Hindlimb muscle (tissue), 1 donor: ENCODE results near the gene REM2. TPM values are rescaled to one million over a fixed set of nuclear protein-coding genes. Genes with fewer than 3 reads are reported as not detected.

Source experiments
- DNase-seq: peaks from one replicate; pipeline ENCODE4 v3.0.0-alpha.2; 2013
- polyA plus RNA-seq: library from polyadenylated mRNA; unstranded; fragments of 120-200 nt; gene quantifications from one replicate; pipeline ENCODE4 v1.2.1, GENCODE V29; 2013; ENCODE audit not compliant: insufficient read length

Gene REM2
- polyA plus RNA-seq, 1 donor = 0.23 TPM

GRCh38 chr14:22932146-22932545, 49.1 kb downstream of the REM2 start:
- no peak for DNase-seq

GRCh38 chr14:22935156-22935555, 52.1 kb downstream of the REM2 start:
- DNase-seq = no peak

Other genes starting within 250 kb of the REM2 start
- 0.15 TPM for gene OR6J1, start 238.9 kb upstream of the REM2 start, polyA plus RNA-seq
- 208 TPM for gene OXA1L, start 116.5 kb upstream of the REM2 start, polyA plus RNA-seq
- 32.7 TPM for gene SLC7A7, start 67.8 kb upstream of the REM2 start, polyA plus RNA-seq
- gene MRPL52, start 53.3 kb upstream of the REM2 start, polyA plus RNA-seq = 67.7 TPM
- 148 TPM for gene MMP14, start 46.6 kb upstream of the REM2 start, polyA plus RNA-seq
- 41.4 TPM for gene LRP10, start 11.5 kb upstream of the REM2 start, polyA plus RNA-seq
- 55.8 TPM for gene RBM23, start 35.9 kb downstream of the REM2 start, polyA plus RNA-seq
- 66.8 TPM for gene PRMT5, start 46.2 kb downstream of the REM2 start, polyA plus RNA-seq
- 32.7 TPM for gene HAUS4, start 73.9 kb downstream of the REM2 start, polyA plus RNA-seq
- 57.8 TPM for gene AJUBA, start 99.3 kb downstream of the REM2 start, polyA plus RNA-seq
- 11.6 TPM for gene C14orf93, start 126.9 kb downstream of the REM2 start, polyA plus RNA-seq
- 228 TPM for gene PSMB5, start 151.7 kb downstream of the REM2 start, polyA plus RNA-seq
- gene PSMB11, start 159.0 kb downstream of the REM2 start, polyA plus RNA-seq = not detected
- 4.0 TPM for gene CDH24, start 174.3 kb downstream of the REM2 start, polyA plus RNA-seq
- 143 TPM for gene ACIN1, start 211.9 kb downstream of the REM2 start, polyA plus RNA-seq
- 42.4 TPM for gene C14orf119, start 212.3 kb downstream of the REM2 start, polyA plus RNA-seq
- gene CIROP, start 221.8 kb downstream of the REM2 start, polyA plus RNA-seq = not detected
- not detected for gene CEBPE, start 236.0 kb downstream of the REM2 start, polyA plus RNA-seq